ENCODE measurements around the gene CLASP1. TPM values are rescaled to one million over a fixed set of nuclear protein-coding genes. Genes with fewer than 3 reads are reported as not detected.

The CLASP1 gene
- total RNA-seq, 1 experiment from 2014 or later = 45.9 TPM

- Histone ChIP-seq H3K9ac (ENCODE audit: extremely low read depth, insufficient read length, low read length) (no peak overlapping the region), H2BK5ac (ENCODE audit: insufficient read length, low read length) (no peak overlapping the region), H2AFZ (ENCODE audit: low read length) (no peak overlapping the region), H3K23ac (ENCODE audit: insufficient read length, low read depth, low read length) (no peak overlapping the region), H3K27ac (ENCODE audit: insufficient read length, low read depth, low read length) (no peak overlapping the region), H3T11ph (ENCODE audit: low read length) (no peak overlapping the region), H3K23me2 (ENCODE audit: insufficient read length, low read depth, low read length, poor library complexity, severe bottlenecking) (no peaks in the 10 kb centered on the region), H3K14ac (ENCODE audit: insufficient read depth, low read length) (no peak overlapping the region), H2BK12ac (ENCODE audit: insufficient read length, low read depth, low read length) (no peak overlapping the region), H3K9me3 (ENCODE audit: control insufficient read depth, low read depth, low read length) (no peaks in the 10 kb centered on the region), H4K5ac (ENCODE audit: insufficient read length, low read depth, low read length) (no peak overlapping the region), H2BK15ac (ENCODE audit: low read depth, low read length) (no peak overlapping the region), H4K91ac (ENCODE audit: insufficient read length, low read depth, low read length) (no peak overlapping the region), H2BK20ac (ENCODE audit: low read depth, low read length, poor library complexity, severe bottlenecking) (no peak overlapping the region), H2BK120ac (ENCODE audit: low read depth, low read length, poor library complexity, severe bottlenecking) (no peak overlapping the region), H3K27me3 (ENCODE audit: insufficient read depth, low read length) (no peaks in the 10 kb centered on the region), H3K4ac (ENCODE audit: low read depth, low read length) (no peak overlapping the region), H3K79me2 (ENCODE audit: insufficient read depth, low read length) (no peaks in the 10 kb centered on the region), H2AK5ac (ENCODE audit: insufficient read length, low read length) (no peak overlapping the region), H3K56ac (ENCODE audit: insufficient read length, low read depth, low read length) (no peak overlapping the region), H3K18ac (ENCODE audit: insufficient read length, low read depth, low read length) (no peak overlapping the region), H3K4me1 (ENCODE audit: insufficient read depth, low read length) (no peaks in the 10 kb centered on the region), H4K20me1 (ENCODE audit: control insufficient read depth, insufficient read depth, insufficient read length) (no peaks in the 10 kb centered on the region), H3K4me2 (ENCODE audit: insufficient read depth, insufficient read length, low read length) (no peak overlapping the region), H3K79me1 (ENCODE audit: insufficient read depth, low read depth, low read length, poor library complexity, severe bottlenecking) (no peaks in the 10 kb centered on the region), H4K8ac (replicated peaks; ENCODE audit: insufficient read length, low read depth, low read length) (no peak overlapping the region)
- WGBS (ENCODE audit: extremely low coverage, insufficient read length, low lambda C conversion rate) = no CpG with 5 or more reads among the region's 5 CpGs
- DNase-seq = no peak
- H3K27me3 Mint-ChIP-seq (ENCODE audit: low read depth) = no peaks in the 10 kb centered on the region
- TF ChIP-seq CTCF (conservative IDR thresholded peaks at IDR 0.05) = no peak
- peaks cover 0 to 6% of the 10 kb centered on the region in 2 experiments; a peak in 2 of 4 replicates for H3K4me1 Mint-ChIP-seq
- H3K27ac Mint-ChIP-seq = no peak overlapping the region; a peak in 1 of 7 replicates
- no peaks in the 10 kb centered on the region for H3K9me3 Mint-ChIP-seq
- peaks cover 13 to 31% (median 29%) of the 10 kb centered on the region in 3 experiments; a peak in 6 of 7 replicates for H3K36me3 Mint-ChIP-seq (ENCODE audit: insufficient read depth in 1 of 3, low read depth in 3 of 3)
- H3K4me3 Mint-ChIP-seq = no peak overlapping the region
These were observed 261.5 kb downstream of the CLASP1 start for GRCh38 chr2:121387591-121388325.

Measured in H9 (cell line).